Osteoblast (primary cell): ENCODE measurements around the gene FAM227B. TPM values are rescaled to one million over a fixed set of nuclear protein-coding genes. Genes with fewer than 3 reads are reported as not detected.

Experiments
- DNase-seq: peaks from one replicate; pipeline ENCODE4 v3.0.0; 2011; ENCODE audit warnings: low spot score, mixed read lengths; ENCODE audit not compliant: insufficient read length; ENCODE audit errors: missing footprints
- H2AFZ ChIP-seq: 2 replicates; pipeline ENCODE4 v1.6.0; 2011; ENCODE audit warnings: mild to moderate bottlenecking, low read length
- H3K27ac ChIP-seq: 2 replicates; pipeline ENCODE4 v1.5.1; 2011; ENCODE audit warnings: mild to moderate bottlenecking, low read depth, low read length, moderate library complexity
- H3K27me3 ChIP-seq: 2 replicates; pipeline ENCODE4 v1.6.0; 2012; ENCODE audit warnings: mild to moderate bottlenecking, control low read depth, inconsistent platforms, low read length, moderate library complexity; ENCODE audit not compliant: insufficient read depth
- H3K36me3 ChIP-seq: 2 replicates; pipeline ENCODE4 v1.5.1; 2011; ENCODE audit warnings: mild to moderate bottlenecking, low read length, control low read depth, moderate library complexity; ENCODE audit not compliant: insufficient read depth
- H3K4me1 ChIP-seq: 2 replicates; pipeline ENCODE4 v1.5.1; 2011; ENCODE audit warnings: mild to moderate bottlenecking, low read length, control low read depth, moderate library complexity; ENCODE audit not compliant: insufficient read depth
- H3K4me2 ChIP-seq: 2 replicates; pipeline ENCODE4 v1.6.0; 2011; ENCODE audit warnings: mild to moderate bottlenecking, low read length; ENCODE audit not compliant: insufficient read depth
- H3K4me3 ChIP-seq: fragments of 200-600 bp; sonication (generic); 3 replicates; pipeline ENCODE4 v1.5.1; 2012; ENCODE audit warnings: mild to moderate bottlenecking, low read length, inconsistent platforms; ENCODE audit not compliant: insufficient read depth
- H3K79me2 ChIP-seq: 2 replicates; pipeline ENCODE4 v1.6.0; 2012; ENCODE audit warnings: mild to moderate bottlenecking, low read length, control low read depth, inconsistent platforms; ENCODE audit not compliant: insufficient read depth
- H3K9me3 ChIP-seq: 2 replicates; pipeline ENCODE4 v1.5.1; 2011; ENCODE audit warnings: low read depth, low read length, control low read depth
- H4K20me1 ChIP-seq: 2 replicates; pipeline ENCODE4 v1.6.0; 2012; ENCODE audit warnings: mild to moderate bottlenecking, low read length, control low read depth; ENCODE audit not compliant: insufficient read depth
- total RNA-seq: library from RNA; depleted of rRNA; stranded (reverse); fragments of >200 nt; gene quantifications from 2 replicates; pipeline ENCODE4 v1.2.3, GENCODE V29; 2012
- TF ChIP-seq, protein P1 (sequence below): IDR thresholded peaks from 2 replicates; pipeline ENCODE4 v1.5.1; 2011; ENCODE audit warnings: mild to moderate bottlenecking, low read depth, low read length, moderate library complexity; ENCODE audit errors: extremely low read depth

Gene FAM227B
- total RNA-seq, 1 donor, result 4.3 TPM

DNA sequence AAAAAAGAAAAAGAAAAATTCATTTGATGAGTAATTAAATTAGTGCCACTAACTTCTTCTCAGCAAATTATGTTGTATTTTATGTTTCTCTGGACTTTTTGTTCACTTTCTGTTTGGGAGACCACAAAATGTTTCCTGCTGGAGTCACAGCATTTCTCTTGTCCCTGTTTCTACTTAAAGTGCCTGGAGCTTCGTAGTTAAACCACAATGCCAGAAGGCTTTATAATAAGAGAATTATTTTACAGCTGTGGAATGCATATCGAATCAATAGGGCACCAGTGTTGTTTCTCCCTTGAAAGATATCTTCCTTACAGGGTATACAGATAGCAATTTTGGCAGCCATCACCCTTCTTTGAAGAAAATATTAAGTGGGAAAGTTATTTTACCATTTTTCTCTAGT is 3.4 kb upstream of the FAM227B start:
- Histone ChIP-seq H3K36me3 (peaks cover 26% of the 10 kb centered on the region), H3K4me2 (peak overlapping the region; percentile 90), H3K9me3 (peaks cover 5% of the 10 kb centered on the region), H3K4me3 (no peak overlapping the region), H3K79me2 (peaks cover 58% of the 10 kb centered on the region), H2AFZ (no peak overlapping the region), H3K27ac (peak overlapping the region; percentile 95), H4K20me1 (no peaks in the 10 kb centered on the region), H3K27me3 (no peaks in the 10 kb centered on the region), H3K4me1 (peaks cover 54% of the 10 kb centered on the region)
- DNase-seq, result peak; percentile 56
- TF ChIP-seq, protein P1, sequence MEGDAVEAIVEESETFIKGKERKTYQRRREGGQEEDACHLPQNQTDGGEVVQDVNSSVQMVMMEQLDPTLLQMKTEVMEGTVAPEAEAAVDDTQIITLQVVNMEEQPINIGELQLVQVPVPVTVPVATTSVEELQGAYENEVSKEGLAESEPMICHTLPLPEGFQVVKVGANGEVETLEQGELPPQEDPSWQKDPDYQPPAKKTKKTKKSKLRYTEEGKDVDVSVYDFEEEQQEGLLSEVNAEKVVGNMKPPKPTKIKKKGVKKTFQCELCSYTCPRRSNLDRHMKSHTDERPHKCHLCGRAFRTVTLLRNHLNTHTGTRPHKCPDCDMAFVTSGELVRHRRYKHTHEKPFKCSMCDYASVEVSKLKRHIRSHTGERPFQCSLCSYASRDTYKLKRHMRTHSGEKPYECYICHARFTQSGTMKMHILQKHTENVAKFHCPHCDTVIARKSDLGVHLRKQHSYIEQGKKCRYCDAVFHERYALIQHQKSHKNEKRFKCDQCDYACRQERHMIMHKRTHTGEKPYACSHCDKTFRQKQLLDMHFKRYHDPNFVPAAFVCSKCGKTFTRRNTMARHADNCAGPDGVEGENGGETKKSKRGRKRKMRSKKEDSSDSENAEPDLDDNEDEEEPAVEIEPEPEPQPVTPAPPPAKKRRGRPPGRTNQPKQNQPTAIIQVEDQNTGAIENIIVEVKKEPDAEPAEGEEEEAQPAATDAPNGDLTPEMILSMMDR, result no peak

DNA sequence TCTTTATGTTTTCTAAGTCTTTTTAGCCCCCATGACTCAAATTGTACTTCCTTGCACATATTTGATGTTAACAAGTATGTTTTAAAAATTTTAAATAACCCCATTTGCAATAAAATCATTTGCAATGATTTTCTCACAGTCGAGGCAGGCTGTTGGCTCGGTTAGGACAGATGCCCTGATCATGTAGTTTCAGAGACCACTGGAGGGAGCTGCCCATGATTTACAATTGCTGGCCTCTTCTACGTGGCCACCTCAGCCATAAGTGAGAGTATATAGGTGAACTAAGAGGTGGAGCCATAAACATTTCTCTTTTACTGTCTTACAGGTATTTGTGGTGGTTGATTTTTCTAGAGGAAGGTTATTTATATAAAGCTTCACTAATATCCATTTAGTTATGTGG is 1.9 kb upstream of the FAM227B start:
- H3K4me1 ChIP-seq, result peaks cover 45% of the 10 kb centered on the region
- H3K79me2 ChIP-seq, result peaks cover 47% of the 10 kb centered on the region
- H3K4me2 ChIP-seq, result peak overlapping the region; percentile 90
- no peak overlapping the region for H2AFZ ChIP-seq
- peak overlapping the region; percentile 81 for H3K4me3 ChIP-seq
- DNase-seq, result no peak
- H3K36me3 ChIP-seq, result peaks cover 17% of the 10 kb centered on the region
- no peaks in the 10 kb centered on the region for H3K27me3 ChIP-seq
- TF ChIP-seq, protein P1, result peak; percentile 33
- H3K27ac ChIP-seq, result peak overlapping the region; percentile 95
- peaks cover 5% of the 10 kb centered on the region for H3K9me3 ChIP-seq
- H4K20me1 ChIP-seq, result no peaks in the 10 kb centered on the region

DNA sequence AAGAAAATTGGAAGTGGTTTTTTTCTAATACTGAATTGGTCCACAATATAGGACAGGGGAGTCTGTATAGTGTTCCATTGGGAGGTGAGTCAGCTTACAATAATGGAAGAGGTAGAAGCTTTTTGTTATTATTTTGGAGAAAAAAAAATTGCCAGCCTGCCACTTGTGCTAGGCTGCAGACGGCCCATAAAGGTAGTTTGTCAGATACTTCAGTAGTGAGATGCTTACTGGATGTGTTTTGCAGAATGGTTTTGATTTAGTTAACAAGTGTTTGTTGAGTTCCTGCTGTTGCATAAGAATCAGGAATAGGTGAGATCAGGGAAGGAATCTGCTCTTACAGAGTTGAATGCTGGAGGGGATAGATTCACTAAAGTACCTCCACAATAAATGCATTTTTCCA is 1.3 kb upstream of the FAM227B start:
- Histone ChIP-seq H3K79me2 (peaks cover 47% of the 10 kb centered on the region), H3K4me2 (peak overlapping the region; percentile 90), H3K4me1 (peaks cover 38% of the 10 kb centered on the region), H3K36me3 (peaks cover 17% of the 10 kb centered on the region), H4K20me1 (no peaks in the 10 kb centered on the region), H3K27me3 (no peaks in the 10 kb centered on the region), H3K4me3 (peak overlapping the region; percentile 81), H2AFZ (no peak overlapping the region), H3K27ac (peak overlapping the region; percentile 95), H3K9me3 (peaks cover 5% of the 10 kb centered on the region)
- peak; percentile 41 for DNase-seq
- TF ChIP-seq, protein P1, result no peak

DNA sequence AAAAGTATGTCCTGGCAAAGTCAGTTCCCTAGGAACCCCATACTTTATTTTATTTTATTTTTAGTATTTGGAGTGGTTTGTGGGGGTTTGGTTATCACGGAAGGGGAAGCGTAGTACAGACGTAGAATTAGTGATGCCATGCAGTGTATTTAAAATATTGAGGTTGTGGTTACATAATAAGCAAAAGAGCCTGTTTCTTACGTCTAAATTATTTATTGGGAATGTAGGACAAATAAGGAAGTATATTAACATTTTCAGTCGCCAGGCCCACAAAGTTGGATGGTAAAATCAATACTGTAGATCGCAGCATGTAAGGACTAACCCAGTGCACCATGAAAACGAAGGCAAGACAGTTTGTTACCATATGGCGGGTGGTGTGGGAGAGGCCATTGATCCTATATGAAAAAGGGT is 788 bp upstream of the FAM227B start:
- Histone ChIP-seq H3K27me3 (no peaks in the 10 kb centered on the region), H3K79me2 (peaks cover 47% of the 10 kb centered on the region), H2AFZ (no peak overlapping the region), H3K36me3 (peaks cover 17% of the 10 kb centered on the region), H3K4me1 (peaks cover 33% of the 10 kb centered on the region), H3K9me3 (peaks cover 5% of the 10 kb centered on the region), H3K4me3 (peak overlapping the region; percentile 81), H4K20me1 (no peaks in the 10 kb centered on the region), H3K4me2 (peak overlapping the region; percentile 90), H3K27ac (peak overlapping the region; percentile 95)
- TF ChIP-seq, protein P1, result no peak
- no peak for DNase-seq
